Fibroblast of lung (primary cell): ENCODE data around the gene LSMEM2.

ENCODE experiments used
- CTCF ChIP-seq, 2 donors: IDR thresholded peaks in 1 of 2; conservative IDR thresholded peaks in 1 of 2; 1 replicate in 1 of 2; 2 replicates in 1 of 2; pipeline ENCODE4 v1.5.1; 2011 to 2012; ENCODE audit warnings: low read length in 2 of 2, control low read depth in 1 of 2, inconsistent platforms in 1 of 2, low read depth in 1 of 2, mild to moderate bottlenecking in 1 of 2
- EZH2 ChIP-seq: IDR thresholded peaks from 2 replicates; pipeline ENCODE4 v1.5.1; 2012; ENCODE audit warnings: low read length, control low read depth, mild to moderate bottlenecking; ENCODE audit errors: missing control alignments

- TF ChIP-seq CTCF (conservative IDR thresholded peaks at IDR 0.05 in 1 of 2, IDR thresholded peaks at IDR 0.05 in 1 of 2; ENCODE audit: low read depth in 1 of 2, low read length in 2 of 2) (no peak), EZH2 (no peak)
Measured at GRCh38 chr3:50267280-50267913, 11.5 kb upstream of the LSMEM2 start.
